Adrenal gland (tissue), 12 donors: ENCODE measurements around the gene CYP1A2. TPM values are rescaled to one million over a fixed set of nuclear protein-coding genes. Genes with fewer than 3 reads are reported as not detected.

Experiments
- DNase-seq, 7 donors: peaks; one replicate each; pipeline ENCODE4 v3.0.0-alpha.2; 2019 to 2020
- H3K27ac ChIP-seq, 5 donors: fragments of 200-600 bp; sonication (generic) in 4 of 5; 1 replicate in 3 of 5; 2 replicates in 2 of 5; pipeline versions ENCODE4 v1.5.1 to v1.8.0; 2016 to 2020; ENCODE audit warnings: mild to moderate bottlenecking in 1 of 5
- H3K27me3 ChIP-seq: fragments of 200-600 bp; 2 replicates; pipeline ENCODE4 v1.8.0; 2021
- H3K36me3 ChIP-seq, 2 donors: fragments of 200-600 bp; replicated peaks in 1 of 2; 1 replicate in 1 of 2; 2 replicates in 1 of 2; pipeline versions ENCODE4 v1.5.1 to v1.8.0; 2018 to 2022
- H3K4me1 ChIP-seq, 2 donors: fragments of 200-600 bp; replicated peaks in 1 of 2; 1 replicate in 1 of 2; 2 replicates in 1 of 2; pipeline versions ENCODE4 v1.5.1 to v1.8.0; 2018 to 2021
- H3K4me3 ChIP-seq, 4 donors: fragments of 200-600 bp; sonication (generic) in 3 of 4; one replicate each; pipeline ENCODE4 v1.5.1; 2016 to 2018
- H3K9me3 ChIP-seq, 3 donors: fragments of 200-600 bp; sonication (generic) in 1 of 3; replicated peaks in 1 of 3; 1 replicate in 2 of 3; 2 replicates in 1 of 3; pipeline versions ENCODE4 v1.5.1 to v1.8.0; 2016 to 2021
- POLR2A ChIP-seq, 2 donors: fragments of 450-650 bp; IDR thresholded peaks; one replicate each; pipeline ENCODE4 v1.6.1; 2017; ENCODE audit warnings: antibody characterized with exemption in 2 of 2, mild to moderate bottlenecking in 2 of 2, moderate library complexity in 1 of 2
- WGBS, 4 donors: extraction: QIAGEN DNeasy Blood & Tissue Kit in 2 of 4; methylation state at CpG; one replicate each; pipeline versions ENCODE4 v1.1.5 to v1.1.7; 2013 to 2017; 5-methylcytosine and 5-hydroxymethylcytosine counted together
- intact Hi-C, 2 donors: fragments of 100-400 bp; cut with DNase I; formaldehyde crosslinking; loops; one replicate each; pipeline versions ENCODE4 v1.14.1 to v1.15.0; 2022 to 2023
- polyA plus RNA-seq, 3 donors: library from polyadenylated mRNA; stranded (reverse); fragments of 200-250 nt in 2 of 3; fragments of 350-450 nt in 1 of 3; fragmentation: Illumina TruSeq in 1 of 3; extraction: RNeasy Lipid Tissue Mini Kit (QIAGEN cat#74804) in 1 of 3; gene quantifications; one replicate each; pipeline ENCODE4 v1.2.3, GENCODE V29; 2013 to 2014
- total RNA-seq, 9 donors: library from RNA; depleted of rRNA in 4 of 9; stranded (reverse); fragments of >200 nt in 4 of 9; fragments of 120-200 nt in 1 of 9; fragmentation: NEBNext Ultra II Directional in 1 of 9; extraction: Animal tissue kit (Norgen Biotek cat#: 25700) in 1 of 9; gene quantifications; one replicate each; pipeline versions ENCODE4 v1.1.0 to v1.2.4, GENCODE V29; 2013 to 2023
- TF ChIP-seq, protein P1 (sequence below), 6 experiments: fragments of 450-650 bp in 4 of 6; fragments of 200-600 bp in 2 of 6; sonication (generic) in 1 of 6; IDR thresholded peaks; 1 replicate in 5 of 6; 2 replicates in 1 of 6; pipeline versions ENCODE4 v1.5.1 to v1.8.0; 2016 to 2021; ENCODE audit warnings: antibody characterized with exemption in 6 of 6, mild to moderate bottlenecking in 2 of 6, moderate library complexity in 1 of 6
- donor health status: healthy with polysubstance abuse.
- donor health status: Bipolar disorder and iron deficiency.
- donor health status: DM: yes; HTN: yes; CAD: no.
- donor health status: DM: no; HTN: no; CAD: no.
- donor health status: DM: no; HTN: no; CAD: no.
- donor health status: DM: yes; HTN: yes; CAD: no.

CYP1A2 gene
- total and polyA plus RNA-seq, 12 donors, result not detected

DNA sequence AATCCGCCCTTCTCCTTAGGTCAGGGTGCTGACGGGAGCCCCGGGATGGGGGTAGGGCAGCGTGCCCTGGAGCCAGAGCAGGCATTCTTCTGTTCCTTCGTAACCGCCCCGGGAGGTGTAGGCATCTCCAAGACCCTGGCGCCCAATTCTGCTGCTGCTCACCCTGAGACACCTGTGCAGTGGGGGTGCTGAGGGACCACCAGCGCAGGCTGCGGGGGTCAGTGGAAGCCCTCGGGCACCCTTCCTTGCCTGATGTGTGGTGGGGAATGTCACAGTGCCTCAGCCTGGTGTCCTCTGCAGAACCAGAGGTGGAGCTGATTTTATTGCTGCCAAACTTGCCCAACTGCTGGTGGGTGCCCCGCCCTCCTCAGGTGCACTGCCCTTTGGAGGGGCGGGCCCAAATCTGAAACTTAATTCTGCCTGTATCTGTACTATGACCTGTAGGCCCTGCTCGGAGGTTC lies 40.6 kb downstream of the CYP1A2 start:
- Histone ChIP-seq H3K4me1 (peaks cover 26 to 88% of the 10 kb centered on the region in 2 donors), H3K27me3 (no peaks in the 10 kb centered on the region), H3K36me3 (no peaks in the 10 kb centered on the region), H3K9me3 (no peaks in the 10 kb centered on the region), H3K4me3 (peak overlapping the region in 1 of 4 donors; percentile 9), H3K27ac (peak overlapping the region in 3 of 5 donors; percentile 39 to 83 (median 60))
- intact Hi-C loops, result no loop called here
- DNase-seq, result no peak
- 65 to 80% (median 69%) methylated on average over 5 to 14 of the region's 14 CpGs for WGBS, 4 donors
- no peak for TF ChIP-seq POLR2A (IDR thresholded peaks at IDR 0.05)
- TF ChIP-seq, protein P1, sequence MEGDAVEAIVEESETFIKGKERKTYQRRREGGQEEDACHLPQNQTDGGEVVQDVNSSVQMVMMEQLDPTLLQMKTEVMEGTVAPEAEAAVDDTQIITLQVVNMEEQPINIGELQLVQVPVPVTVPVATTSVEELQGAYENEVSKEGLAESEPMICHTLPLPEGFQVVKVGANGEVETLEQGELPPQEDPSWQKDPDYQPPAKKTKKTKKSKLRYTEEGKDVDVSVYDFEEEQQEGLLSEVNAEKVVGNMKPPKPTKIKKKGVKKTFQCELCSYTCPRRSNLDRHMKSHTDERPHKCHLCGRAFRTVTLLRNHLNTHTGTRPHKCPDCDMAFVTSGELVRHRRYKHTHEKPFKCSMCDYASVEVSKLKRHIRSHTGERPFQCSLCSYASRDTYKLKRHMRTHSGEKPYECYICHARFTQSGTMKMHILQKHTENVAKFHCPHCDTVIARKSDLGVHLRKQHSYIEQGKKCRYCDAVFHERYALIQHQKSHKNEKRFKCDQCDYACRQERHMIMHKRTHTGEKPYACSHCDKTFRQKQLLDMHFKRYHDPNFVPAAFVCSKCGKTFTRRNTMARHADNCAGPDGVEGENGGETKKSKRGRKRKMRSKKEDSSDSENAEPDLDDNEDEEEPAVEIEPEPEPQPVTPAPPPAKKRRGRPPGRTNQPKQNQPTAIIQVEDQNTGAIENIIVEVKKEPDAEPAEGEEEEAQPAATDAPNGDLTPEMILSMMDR (IDR thresholded peaks at IDR 0.05), result no peak

DNA sequence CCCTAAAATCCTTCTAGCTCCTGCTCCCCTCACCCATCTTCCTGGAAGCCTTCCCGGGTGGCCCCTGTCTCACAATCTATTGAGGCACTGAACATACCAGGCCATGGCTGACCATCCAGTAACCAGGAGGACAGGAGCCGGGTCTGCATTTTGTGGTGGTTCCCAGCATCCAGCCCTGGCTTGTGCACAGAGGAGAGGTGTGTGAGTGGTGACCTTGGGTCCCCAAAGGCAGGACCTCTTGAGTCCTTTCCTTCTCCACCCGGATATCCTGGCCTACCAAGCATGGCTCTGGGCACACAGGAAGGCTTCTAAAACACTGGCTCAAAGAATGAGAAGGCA lies 41.1 kb downstream of the CYP1A2 start:
- Histone ChIP-seq H3K36me3 (no peaks in the 10 kb centered on the region), H3K9me3 (no peaks in the 10 kb centered on the region), H3K27ac (peak overlapping the region in 3 of 5 donors; percentile 39 to 83 (median 60)), H3K4me1 (peaks cover 26 to 85% of the 10 kb centered on the region in 2 donors), H3K27me3 (no peaks in the 10 kb centered on the region), H3K4me3 (peak overlapping the region in 1 of 4 donors; percentile 9)
- 33 to 50% (median 39%) methylated on average over 1 to 3 of the region's 3 CpGs for WGBS, 4 donors
- intact Hi-C loops, result no loop called here
- TF ChIP-seq, protein P1 (IDR thresholded peaks at IDR 0.05), result no peak
- TF ChIP-seq POLR2A (IDR thresholded peaks at IDR 0.05), result no peak
- no peak for DNase-seq

DNA sequence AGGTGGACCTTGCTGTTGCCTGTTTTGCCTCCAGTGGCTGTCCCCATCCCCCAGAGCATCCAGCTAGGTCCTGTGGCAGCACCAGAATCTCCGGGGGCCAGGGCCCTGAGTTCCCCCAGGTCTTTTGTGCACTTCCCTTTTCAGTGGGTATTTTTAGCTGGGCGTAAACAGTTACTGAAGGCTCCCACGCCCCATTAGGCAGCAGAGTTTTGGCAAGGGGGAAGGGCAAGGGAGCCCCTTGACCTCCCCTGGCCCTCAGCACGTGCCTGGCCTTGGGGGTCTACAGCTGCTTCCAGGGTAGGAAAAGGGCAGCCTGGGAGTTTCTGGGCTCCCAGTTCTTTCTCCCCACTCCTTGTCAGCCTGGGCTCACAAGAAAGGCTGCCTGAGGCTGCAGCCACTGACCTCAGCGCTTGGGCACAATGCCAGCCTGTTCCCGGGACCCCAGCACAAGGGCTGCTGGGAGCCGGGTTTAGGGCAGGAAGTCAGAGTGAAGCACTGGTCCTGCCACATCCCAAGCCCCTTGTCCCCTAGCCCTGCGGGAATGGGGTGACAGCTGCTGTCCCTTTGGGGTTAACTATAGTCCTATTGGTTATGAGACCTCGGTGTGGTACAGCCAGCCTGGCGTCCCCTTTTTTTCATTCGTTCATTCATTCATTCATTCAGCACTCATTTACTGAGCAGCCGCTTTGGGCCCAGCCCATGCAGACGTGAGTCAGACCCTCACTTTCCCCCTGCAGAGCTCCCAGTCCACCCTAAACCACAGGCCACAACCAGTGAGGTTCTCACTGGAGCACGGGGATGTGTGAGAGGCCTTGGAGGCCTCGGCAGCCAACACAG lies 41.7 kb downstream of the CYP1A2 start:
- H3K27me3 ChIP-seq, result no peaks in the 10 kb centered on the region

DNA sequence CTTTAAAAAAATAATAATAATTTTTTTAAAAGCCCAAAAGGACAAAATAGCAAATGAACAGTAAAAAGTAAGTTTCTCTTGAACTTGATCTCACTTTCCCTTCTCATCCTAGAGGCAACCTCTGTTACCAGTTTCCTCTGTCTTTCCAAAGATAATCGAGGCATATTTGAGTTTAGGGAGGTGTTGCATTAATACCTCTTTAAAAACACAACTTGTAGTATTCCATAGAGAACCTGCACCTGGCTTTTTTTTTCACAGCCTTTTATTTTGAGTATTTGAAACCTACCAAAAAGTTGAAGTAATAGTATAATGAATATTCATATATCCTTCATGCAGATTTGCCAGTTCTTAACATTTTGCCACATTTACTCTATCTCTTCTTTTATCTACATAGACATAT lies 42.4 kb downstream of the CYP1A2 start:
- WGBS, 4 donors, result 50 to 68% (median 59%) methylated on average over 1 of the region's 1 CpG
- H3K4me1 ChIP-seq, result peaks cover 26 to 76% of the 10 kb centered on the region in 2 donors
- H3K36me3 ChIP-seq, result no peaks in the 10 kb centered on the region
- H3K9me3 ChIP-seq, result no peaks in the 10 kb centered on the region
- TF ChIP-seq POLR2A (IDR thresholded peaks at IDR 0.05), result no peak
- TF ChIP-seq, protein P1 (IDR thresholded peaks at IDR 0.05), result no peak
- H3K4me3 ChIP-seq, result no peak overlapping the region
- no peak for DNase-seq
- intact Hi-C loops, result no loop called here
- H3K27me3 ChIP-seq, result no peaks in the 10 kb centered on the region
- H3K27ac ChIP-seq, result peak overlapping the region in 1 of 5 donors; percentile 60

More for the DNA sequence above, 41.7 kb downstream of the CYP1A2 start:
- TF ChIP-seq, protein P1 (IDR thresholded peaks at IDR 0.05), result no peak
- TF ChIP-seq POLR2A (IDR thresholded peaks at IDR 0.05), result no peak
- intact Hi-C loops, result no loop called here
- H3K9me3 ChIP-seq, result no peaks in the 10 kb centered on the region
- peak overlapping the region in 1 of 4 donors; percentile 9 for H3K4me3 ChIP-seq
- peak in 6 of 7 donors; percentile 67 to 87 (median 82) for DNase-seq
- no peaks in the 10 kb centered on the region for H3K36me3 ChIP-seq
- H3K27ac ChIP-seq, result peak overlapping the region in 3 of 5 donors; percentile 39 to 83 (median 60)
- H3K4me1 ChIP-seq, result peaks cover 26 to 81% of the 10 kb centered on the region in 2 donors
- WGBS, 4 donors, result 23 to 30% (median 26%) methylated on average over 8 to 15 of the region's 15 CpGs
